Suprapubic skin (tissue), 3 donors: Measurements from ENCODE around the gene PRR5.

Experiments used
- CTCF ChIP-seq, 2 donors: fragments of 200-600 bp in 1 of 2; fragments of 450-650 bp in 1 of 2; sonication (generic) in 1 of 2; IDR thresholded peaks; one replicate each; pipeline ENCODE4 v1.5.1; 2016 to 2019; ENCODE audit warnings: antibody characterized with exemption in 2 of 2, mild to moderate bottlenecking in 1 of 2, moderate library complexity in 1 of 2
- EP300 ChIP-seq: sonication (generic); formaldehyde crosslinking; IDR thresholded peaks from one replicate; pipeline ENCODE4 v1.6.1; 2017; ENCODE audit warnings: antibody characterized with exemption
- POLR2A ChIP-seq, 2 donors: fragments of 450-650 bp; IDR thresholded peaks; one replicate each; pipeline ENCODE4 v1.6.1; 2017; ENCODE audit warnings: antibody characterized with exemption in 2 of 2, mild to moderate bottlenecking in 2 of 2, moderate library complexity in 2 of 2

GRCh38 chr22:44731357-44731970, 29.5 kb downstream of the PRR5 start:
- no peak for TF ChIP-seq CTCF (IDR thresholded peaks at IDR 0.05)
- no peak for TF ChIP-seq POLR2A (IDR thresholded peaks at IDR 0.05)
- TF ChIP-seq EP300, result no peak
